AG09319 (cell line): ENCODE results near the gene SYT9.
"Not testable (repeated sequence)": the region's sequence is repeated elsewhere in the genome, so short reads cannot be mapped to it uniquely, and the experiment has no call there.

Source experiments
- DNase-seq: peaks from one replicate; pipeline ENCODE4 v3.0.0-alpha.2; 2010; ENCODE audit warnings: low read depth; ENCODE audit errors: extremely low read depth
- CTCF ChIP-seq: IDR thresholded peaks from 2 replicates; pipeline ENCODE4 v1.5.1; 2011; ENCODE audit warnings: low read depth, mild to moderate bottlenecking, inconsistent platforms, low read length, moderate library complexity

Gene SYT9

GRCh38 chr11:7512525-7513233 lies 261.0 kb downstream of the SYT9 start:
- peak; percentile 48 for DNase-seq

GRCh38 chr11:7513234-7514098 lies 261.8 kb downstream of the SYT9 start, which contains the start of gene PPFIBP2:
Gene PPFIBP2, plus strand, starts transcription at chr11:7513999. Its CDS starts 35,477 bp downstream, at chr11:7549476.
- DNase-seq, result peak; percentile 44
- peak; percentile 72 for TF ChIP-seq CTCF

More at GRCh38 chr11:7512525-7513233, 261.0 kb downstream of the SYT9 start:
- TF ChIP-seq CTCF, result peak; percentile 23

GRCh38 chr11:7514099-7514591 lies 262.4 kb downstream of the SYT9 start:
- DNase-seq, result no peak
- no peak for TF ChIP-seq CTCF

- no peak for TF ChIP-seq CTCF
- DNase-seq, result no peak
These were observed 263.8 kb downstream of the SYT9 start for GRCh38 chr11:7515447-7515886.

- no peak for DNase-seq
- no peak for TF ChIP-seq CTCF
These were observed 264.8 kb downstream of the SYT9 start for GRCh38 chr11:7516475-7516874.

GRCh38 chr11:7517743-7518142 lies 266.0 kb downstream of the SYT9 start:
- DNase-seq, result not testable (repeated sequence)
